HG02642 (cell line): ENCODE data around the gene ASIP.
"Not testable (repeated sequence)": the region's sequence is repeated elsewhere in the genome, so short reads cannot be mapped to it uniquely, and the experiment has no call there.

ENCODE experiments used
- ATAC-seq: cut with Tn5 transposase; IDR thresholded peaks from one replicate; pipeline ENCODE4 v1.9.1; 2021; ENCODE audit warnings: mild to moderate bottlenecking; ENCODE audit not compliant: unreplicated experiment, poor library complexity

Gene ASIP

DNA sequence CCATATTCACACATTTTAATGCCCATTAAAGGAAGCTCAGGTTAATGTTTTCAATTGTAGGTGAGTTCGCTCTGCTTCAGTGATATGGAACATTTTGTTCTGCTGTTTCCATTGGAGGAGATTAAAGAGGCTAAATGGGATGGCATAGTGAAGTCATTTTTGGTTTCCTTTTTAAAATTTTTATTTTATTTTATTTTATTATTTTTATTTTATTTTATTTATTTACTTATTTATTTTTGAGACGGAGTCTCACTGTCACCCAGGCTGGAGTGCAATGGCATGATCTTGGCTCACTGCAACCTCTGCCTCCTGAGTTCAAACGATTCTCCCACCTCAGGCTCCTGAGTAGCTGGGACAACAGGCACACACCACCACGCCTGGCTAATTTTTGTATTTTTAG is 792 bp downstream of the ASIP start:
- not testable (repeated sequence) for ATAC-seq

DNA sequence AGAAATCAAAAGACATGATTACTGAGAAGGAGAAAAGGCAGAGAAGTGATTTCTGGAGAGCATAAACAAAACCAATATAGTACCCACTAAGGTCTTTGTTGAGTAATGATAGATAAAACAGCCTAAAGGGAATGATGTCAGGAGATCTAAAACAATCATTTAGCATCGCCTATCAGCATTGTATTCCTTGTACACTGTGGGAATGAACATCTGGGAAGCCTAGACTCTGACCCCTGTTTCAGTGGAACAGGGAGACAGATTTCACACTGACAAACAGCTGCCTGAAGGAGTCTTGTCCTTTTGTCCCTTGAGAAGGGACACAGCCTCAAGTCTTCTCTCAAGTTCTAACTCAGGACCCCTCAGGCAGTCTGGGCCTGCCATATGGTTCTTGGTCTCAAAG is 1.7 kb downstream of the ASIP start:
- no peak for ATAC-seq

DNA sequence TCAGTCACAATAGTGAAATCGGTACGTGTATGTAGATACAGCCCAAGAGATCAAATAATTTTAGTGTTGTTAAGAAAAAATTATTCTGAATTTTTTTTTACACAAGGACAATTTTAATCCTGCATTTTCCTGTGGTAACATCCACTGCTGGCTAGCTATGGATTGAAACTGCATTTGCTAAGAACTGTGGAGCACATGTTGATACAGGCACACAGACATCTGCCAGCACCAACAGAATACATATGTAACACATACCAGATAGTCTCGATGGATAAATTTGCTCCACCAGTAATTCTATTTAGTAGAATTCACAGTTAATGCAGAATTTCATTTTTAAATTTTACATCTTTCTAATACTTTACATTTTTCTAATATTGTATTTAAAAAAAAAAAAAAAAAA is 2.2 kb downstream of the ASIP start:
- no peak for ATAC-seq

DNA sequence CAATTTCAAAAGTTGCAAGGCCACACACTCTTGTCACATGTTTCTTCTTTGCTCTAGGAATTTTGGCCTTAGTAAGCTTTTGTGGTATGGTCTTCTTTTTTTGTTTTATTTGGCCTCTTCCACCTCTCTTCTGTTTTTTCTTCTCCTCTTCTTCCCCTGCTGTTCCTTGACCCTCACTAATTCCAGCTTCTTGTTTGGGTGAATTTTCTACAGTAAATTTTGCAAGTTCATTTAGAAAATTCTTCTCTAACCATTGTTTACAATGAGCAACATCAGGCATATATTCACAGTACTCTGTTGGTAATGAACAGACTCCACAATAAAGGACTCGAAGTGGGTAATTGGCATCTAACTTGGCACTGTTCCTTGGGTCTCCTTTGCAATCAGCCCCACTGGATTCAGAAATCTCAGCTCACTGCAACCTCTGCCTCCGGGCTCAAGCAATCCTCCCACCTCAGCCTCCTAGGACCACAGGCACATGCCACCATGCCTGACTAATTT is 5.0 kb downstream of the ASIP start:
- no peak for ATAC-seq

DNA sequence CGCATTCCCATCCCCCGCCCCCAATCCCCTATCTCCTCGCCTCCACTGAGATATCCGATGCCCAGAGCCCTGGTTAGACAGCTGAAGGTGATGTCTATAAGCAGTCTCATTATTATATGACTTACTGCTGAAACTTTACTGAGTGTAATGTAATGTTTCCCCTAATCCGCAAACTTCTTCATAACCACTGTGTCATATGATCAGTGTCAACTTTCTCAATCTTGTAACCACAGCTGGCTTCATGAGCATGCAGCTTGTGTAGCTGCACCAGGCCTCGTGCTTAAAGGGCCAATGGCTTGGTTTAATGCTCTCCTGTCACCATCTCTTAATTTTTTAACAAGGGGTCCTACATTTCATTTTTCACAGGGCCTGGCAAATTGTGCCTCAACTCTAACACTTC is 8.1 kb downstream of the ASIP start:
- ATAC-seq, result no peak

DNA sequence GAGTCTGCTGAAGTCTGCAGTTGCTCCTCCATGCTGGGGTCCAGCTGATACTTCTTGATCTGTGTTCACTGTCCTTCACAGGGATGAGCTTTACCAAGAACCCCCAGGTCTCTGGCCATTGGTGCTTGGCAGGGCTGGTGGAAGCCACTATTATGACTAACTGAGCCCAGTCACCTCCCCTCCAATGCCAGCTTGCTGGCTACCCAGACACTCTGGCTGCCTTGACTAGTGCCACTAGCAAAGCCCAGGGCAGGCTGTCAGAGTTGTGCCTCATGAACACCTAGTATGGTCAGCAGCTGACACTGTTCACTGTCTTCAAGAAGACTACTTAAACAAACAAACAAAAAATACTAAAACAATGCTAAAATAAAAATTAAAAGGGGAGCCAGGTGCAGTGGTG is 8.8 kb downstream of the ASIP start:
- no peak for ATAC-seq

DNA sequence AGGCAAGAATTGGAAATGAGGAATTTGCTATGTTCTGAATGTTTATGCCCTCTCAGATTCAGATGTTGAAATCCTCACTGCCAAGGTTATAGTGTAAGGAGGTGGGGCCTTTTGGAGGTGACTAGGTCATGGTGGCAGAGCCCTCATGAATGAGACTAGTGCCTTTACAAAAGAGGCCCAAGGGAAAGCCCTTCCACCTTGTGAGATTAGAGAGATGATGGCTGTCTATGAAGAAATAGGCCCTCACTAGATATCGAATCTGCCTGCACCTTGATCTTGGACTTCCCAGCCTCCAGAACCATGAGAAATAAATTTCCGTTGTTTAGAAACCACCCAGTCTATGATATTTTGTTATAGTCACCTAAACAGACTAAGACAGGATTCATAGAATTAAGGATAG is 10.4 kb downstream of the ASIP start:
- no peak for ATAC-seq

DNA sequence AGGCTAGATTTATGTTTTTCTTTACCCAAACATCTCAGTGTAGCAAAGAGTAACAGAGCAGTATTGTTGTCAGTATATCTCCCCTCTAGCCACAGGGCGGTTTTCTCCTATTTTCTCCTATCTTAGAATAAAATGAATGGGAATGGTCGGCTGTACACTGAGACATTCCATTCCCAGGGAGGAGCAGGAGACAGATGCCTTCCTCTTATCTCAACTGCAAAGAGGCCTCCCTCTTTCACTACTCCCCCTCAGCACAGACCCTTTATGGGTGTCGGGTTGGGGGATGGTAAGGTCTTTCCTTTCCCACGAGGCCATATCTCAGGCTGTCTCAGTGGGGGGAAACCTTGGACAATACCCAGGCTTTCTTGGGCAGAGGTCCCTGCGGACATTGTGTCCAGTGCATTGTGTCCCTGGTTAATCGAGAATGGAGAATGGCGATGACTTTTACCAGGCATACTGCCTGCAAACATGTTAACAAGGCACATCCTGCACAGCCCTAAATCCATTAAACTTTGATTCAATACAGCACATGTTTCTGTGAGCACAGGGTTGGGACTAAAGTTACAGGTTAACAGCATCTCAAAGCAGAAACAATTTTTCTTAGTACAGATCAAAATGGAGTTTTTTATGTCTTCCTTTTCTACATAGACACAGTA is 11.3 kb downstream of the ASIP start:
- ATAC-seq, result not testable (repeated sequence)

DNA sequence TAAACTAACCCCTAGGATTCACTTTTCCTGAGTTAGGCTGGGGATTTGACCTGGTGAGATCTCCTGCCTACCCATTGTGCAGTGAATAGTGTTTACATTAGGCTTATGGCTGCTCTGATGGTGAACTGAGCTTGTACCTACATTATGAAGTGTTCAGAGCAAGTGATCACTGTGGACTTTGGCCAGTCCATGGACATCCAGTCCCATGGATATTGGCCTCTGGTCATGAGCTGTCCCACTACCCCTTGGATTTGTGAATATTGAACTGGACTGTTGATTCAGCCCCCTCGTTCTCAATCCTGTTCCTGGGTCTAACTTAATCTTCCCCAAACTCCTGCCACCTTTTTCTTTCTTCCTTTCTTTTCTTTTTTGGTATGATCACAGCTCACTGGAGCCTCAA is 13.8 kb downstream of the ASIP start:
- ATAC-seq, result no peak

DNA sequence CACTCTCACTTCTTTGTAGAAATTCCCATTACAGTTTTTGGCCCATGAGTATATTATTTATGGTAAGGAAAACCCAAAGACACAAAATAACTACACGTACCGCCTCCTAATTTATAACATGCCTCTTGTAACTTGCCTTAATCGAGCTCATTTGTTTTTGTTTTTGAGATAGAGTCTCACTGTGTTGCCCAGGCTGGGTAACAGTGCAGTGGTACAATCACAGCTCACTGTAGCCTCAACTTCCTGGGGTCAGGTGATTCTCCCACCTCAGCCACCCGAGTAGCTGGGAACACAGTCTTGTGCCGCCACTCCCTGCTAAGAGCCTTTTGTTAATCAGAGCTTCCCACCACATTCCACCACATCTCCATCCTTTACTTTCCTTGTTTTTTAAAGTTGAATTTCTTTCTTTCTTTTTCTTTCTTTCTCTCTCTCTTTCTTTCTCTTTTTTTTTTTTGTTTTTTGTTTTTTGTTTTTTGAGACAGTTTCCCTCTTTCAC is 15.5 kb downstream of the ASIP start:
- no peak for ATAC-seq

DNA sequence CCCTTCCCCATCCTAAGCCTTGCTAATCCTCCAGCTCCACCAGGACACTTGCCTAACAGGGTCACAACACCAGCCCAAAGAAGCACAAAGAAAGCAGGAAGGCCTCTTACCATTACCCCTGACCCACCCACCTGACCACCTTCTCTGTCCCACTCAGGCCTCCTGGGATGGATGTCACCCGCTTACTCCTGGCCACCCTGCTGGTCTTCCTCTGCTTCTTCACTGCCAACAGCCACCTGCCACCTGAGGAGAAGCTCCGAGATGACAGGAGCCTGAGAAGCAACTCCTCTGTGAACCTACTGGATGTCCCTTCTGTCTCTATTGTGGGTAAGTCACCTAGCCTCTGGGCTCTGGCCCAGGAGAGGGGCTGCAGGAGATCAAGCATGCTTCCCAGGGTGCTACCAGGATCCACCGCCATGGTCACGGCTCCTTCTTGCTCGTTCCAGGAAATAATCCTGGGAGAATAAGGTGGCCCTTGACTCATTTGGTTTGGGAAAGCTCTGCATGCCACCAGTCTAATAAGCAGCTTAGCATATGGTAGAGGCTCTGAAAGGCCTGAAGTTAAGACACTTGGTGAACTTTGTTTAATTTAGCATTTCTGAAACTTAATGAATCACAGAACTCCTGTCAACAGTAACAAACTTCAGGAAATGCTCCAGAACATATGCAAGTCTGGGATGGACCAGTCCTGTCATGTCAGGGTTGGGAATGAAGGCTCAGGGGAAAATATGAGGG is 19.2 kb downstream of the ASIP start:
- ATAC-seq, result no peak

DNA sequence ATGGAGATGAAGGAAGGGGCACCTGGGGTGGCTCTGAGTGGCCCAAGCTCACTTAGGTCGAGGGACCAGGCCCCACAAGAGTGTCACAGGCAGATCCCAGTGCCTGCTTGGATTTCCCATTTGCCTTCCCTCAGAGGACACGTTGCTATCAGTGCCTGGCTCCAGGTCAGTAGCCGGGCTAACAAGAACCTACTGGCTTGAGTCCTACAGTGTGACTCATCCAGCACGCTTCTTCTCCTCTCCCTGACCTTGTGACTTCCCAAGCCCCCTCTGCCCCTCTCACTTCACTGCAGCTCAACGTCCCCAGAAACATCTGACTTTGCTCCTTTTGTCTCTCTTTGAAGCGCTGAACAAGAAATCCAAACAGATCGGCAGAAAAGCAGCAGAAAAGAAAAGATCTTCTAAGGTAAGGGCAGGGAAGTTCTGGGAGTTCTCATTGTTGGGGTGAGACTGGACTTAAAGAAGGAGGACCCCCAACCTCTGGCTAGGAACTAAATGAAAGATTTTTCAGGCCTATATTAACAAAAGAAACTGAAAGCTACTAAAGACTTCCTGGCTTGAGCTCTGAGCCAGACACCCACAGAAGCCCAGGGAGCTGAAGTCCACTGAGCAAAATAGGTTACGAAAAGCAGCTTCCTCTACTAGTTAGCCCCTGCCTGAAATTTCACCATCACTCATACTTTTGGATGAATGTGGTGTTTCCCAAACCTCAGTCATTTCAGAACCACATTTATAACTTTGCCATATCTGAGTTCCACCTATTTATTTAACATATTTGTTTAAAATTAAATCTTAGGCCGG is 21.5 kb downstream of the ASIP start:
- ATAC-seq, result no peak

DNA sequence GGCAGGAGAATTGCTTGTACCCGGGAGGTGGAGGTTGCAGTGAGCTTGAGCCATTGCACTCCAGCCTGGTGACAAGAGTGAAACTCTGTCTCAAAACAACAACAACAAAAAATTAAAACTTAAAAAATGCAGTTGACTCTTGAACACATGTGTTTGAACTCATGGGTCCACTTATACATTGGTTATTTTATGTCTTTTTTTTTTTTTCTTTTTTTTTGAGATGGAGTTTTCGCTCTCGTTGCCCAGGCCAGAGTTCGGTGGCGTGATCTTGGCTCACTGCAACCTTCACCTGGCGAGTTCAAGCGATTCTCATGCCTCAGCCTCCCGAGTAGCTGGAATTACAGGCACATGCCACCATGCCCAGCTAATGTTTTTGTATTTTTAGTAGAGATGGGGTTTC is 22.2 kb downstream of the ASIP start:
- ATAC-seq, result not testable (repeated sequence)

DNA sequence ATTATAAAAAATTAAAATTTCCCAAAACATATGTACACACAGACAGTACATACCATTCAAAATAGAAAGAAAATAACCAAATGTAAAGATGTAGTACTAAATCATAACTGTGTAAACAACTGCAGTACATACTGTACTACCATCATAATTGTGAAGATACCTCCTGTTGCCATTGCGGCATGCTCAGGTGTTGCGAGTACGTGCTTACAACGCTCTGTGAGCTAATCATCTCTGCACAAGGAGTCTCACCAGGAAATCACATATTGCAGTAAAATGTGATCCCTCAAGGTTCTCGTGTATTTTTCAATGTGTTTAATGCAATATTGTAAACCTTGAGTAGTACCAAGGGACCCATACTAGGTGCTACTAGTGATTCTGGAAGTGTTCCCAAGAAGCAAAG is 22.9 kb downstream of the ASIP start:
- ATAC-seq, result no peak

DNA sequence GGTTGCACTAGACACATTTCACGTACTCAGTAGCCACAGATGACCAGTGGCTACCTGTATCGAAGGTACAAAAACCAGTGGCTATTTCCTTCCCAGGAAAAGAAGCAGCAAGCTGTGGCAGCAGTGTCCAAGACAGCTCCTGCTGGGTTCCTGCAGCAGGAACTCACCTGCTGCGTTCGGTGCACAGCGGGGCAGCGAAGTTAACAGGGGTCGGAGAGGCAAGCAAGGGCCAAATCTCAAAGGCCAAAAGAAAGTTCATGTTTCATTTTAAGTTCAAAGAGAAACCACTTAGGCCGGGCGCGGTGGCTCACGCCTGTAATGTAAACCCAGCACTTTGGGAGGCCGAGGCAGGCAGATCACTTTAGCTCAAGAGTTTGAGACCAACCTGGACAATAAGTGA is 26.9 kb downstream of the ASIP start:
- no peak for ATAC-seq

DNA sequence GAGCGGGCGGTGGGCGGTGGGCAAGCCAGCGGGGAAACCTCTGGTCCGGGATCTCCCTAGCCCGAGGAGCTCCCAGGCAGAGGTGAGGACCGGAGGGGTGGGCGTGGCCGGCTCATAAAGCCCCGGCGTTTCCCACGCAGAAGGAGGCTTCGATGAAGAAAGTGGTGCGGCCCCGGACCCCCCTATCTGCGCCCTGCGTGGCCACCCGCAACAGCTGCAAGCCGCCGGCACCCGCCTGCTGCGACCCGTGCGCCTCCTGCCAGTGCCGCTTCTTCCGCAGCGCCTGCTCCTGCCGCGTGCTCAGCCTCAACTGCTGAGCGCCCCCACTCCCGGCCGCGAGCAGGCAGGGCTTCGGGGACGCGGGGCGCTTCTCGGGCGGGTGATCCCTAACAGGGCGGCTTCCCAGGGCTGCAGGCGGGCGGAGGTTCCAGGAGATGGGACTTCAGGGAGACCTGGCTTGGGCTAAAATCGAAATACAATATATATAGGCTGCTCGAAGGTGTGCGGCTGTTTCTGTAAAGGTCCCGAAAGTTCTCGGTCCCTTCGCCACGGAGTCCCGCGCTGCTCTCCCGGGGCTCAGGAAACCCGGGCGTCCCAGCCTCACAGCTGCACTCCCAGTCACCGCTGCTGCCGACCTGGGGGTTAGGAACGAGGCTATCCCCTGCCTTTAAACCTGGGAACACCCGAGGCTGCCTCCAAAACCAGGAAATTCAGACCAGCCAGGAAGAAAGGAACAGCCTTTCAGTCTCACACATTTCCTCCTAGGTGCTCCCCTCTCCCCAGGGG is 27.8 kb downstream of the ASIP start:
- ATAC-seq, result no peak

DNA sequence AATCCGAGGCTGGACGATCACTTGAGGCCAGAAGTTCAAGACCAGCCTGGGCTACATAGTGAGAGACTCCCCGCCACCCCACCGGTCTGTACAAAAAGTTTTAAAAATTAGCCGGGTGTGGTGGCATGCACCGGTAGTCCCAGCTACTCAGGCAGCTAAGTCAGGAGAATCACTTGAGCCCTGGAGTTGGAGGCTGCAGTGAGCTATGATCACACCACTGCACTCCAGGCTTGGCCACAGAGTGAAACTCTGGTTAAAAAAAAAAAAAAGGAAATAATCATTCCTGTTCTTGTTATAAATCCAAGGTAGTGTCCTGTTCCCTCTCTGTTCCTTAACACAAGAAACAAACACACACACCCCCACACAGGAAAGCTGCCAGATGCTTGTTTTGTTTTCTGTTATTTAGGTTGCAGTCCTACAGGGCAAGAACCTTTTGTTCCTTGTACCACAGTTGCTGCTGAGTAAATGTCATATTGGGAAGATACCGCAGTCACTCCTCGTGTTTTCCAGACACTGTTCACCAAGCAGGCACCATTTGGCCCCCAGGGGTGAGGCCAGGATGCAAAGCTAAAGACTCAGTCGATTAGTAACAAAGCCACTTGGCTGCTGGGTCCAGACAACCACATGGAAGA is 28.9 kb downstream of the ASIP start:
- no peak for ATAC-seq

DNA sequence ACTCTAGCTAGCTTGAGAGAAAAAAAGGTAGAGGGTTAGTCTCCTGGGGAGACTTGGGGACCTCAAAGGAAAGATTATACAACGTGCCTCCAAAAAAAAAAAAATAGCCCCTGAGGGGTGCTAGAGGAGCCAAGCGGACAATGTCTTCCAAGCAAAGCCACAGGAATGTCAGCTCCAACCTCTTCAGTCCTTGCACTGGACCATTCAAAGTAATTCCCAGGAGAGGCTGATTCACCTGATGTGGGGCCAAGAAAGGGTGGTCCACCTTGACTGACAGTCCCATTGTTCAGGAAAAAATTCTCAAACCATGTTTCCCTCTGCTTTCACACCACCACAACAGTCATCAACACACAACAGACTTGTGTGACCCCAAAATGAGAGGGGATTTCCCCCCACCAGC is 30.7 kb downstream of the ASIP start:
- ATAC-seq, result no peak

DNA sequence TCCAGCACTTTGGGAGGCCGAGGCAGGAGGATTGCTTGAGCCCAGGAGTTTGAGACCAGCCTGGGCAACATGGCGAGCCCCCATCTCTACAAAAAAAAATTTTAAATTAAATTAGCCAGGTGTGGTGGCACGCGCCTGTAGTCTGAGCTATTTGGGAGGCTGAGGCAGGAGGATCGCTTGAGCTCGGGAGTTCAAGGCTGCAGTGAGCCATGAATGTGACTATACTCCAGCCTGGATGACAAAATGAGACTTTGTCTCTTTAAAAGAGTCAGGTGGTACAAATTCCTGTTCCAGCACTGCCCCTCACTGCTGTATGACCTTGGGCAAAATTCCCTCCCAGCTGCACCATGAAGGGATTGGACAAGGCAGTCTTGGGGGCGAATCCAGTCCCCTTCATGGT is 33.5 kb downstream of the ASIP start:
- no peak for ATAC-seq

DNA sequence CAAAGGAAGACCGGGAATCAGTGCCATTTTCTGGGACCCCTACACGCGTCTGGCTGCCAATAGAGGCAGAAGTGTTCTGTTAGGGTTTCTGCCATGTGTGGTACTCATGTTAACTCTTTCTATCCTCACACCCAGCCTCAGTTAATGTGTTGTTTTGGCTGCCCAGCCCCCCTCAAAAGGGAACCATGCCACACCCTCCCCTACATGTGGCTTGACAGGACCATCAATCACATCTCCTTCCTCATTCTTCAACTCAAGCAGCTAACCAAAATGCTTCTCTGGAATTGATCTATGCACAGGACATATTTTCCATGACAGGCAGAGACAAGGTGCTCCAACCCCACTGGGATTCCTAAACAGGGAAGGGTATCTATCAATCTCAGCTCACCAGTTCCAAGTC is 40.0 kb downstream of the ASIP start:
- ATAC-seq, result no peak
